Coronary artery (tissue), 2 donors: ENCODE measurements around the gene GAS7.
A peak's percentile ranks its signal among the peaks of the same experiment; 100 is the strongest.
"Not testable (repeated sequence)": the region's sequence is repeated elsewhere in the genome, so short reads cannot be mapped to it uniquely, and the experiment has no call there.

ENCODE experiments used
- DNase-seq: peaks from one replicate; pipeline ENCODE4 v3.0.0-alpha.2; 2017; ENCODE audit warnings: low spot score
- H3K27ac ChIP-seq, 2 donors: fragments of 200-600 bp; sonication (generic); one replicate each; pipeline ENCODE4 v1.5.1; 2016 to 2019
- H3K4me3 ChIP-seq: fragments of 200-600 bp; sonication (generic); 2 replicates; pipeline ENCODE4 v1.5.1; 2016; ENCODE audit warnings: mild to moderate bottlenecking, moderate library complexity
- TF ChIP-seq, protein P1 (sequence below): fragments of 200-600 bp; sonication (generic); IDR thresholded peaks from one replicate; pipeline ENCODE4 v1.5.1; 2019; ENCODE audit warnings: antibody characterized with exemption

The GAS7 gene

DNA sequence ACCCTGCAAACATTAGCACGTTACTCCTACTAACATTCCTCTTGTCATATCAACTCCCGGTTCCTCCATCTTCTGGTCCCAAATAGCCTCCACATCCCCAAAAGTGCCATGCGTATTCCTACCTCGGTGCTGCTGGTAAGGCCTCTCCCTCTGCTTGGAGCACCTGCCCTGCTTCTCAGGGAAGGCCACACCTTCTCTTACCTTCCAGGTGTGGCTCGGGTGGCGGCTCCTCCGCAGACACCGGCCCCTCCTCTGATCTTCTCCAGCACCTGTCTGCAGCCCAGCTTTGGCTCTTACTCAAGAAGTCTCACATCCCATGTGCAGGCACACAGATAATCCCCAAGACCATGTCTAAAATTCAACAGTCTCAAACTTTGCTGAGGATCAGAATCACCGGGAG, 92.3 kb downstream of the GAS7 start:
- no peak for DNase-seq
- TF ChIP-seq, protein P1, sequence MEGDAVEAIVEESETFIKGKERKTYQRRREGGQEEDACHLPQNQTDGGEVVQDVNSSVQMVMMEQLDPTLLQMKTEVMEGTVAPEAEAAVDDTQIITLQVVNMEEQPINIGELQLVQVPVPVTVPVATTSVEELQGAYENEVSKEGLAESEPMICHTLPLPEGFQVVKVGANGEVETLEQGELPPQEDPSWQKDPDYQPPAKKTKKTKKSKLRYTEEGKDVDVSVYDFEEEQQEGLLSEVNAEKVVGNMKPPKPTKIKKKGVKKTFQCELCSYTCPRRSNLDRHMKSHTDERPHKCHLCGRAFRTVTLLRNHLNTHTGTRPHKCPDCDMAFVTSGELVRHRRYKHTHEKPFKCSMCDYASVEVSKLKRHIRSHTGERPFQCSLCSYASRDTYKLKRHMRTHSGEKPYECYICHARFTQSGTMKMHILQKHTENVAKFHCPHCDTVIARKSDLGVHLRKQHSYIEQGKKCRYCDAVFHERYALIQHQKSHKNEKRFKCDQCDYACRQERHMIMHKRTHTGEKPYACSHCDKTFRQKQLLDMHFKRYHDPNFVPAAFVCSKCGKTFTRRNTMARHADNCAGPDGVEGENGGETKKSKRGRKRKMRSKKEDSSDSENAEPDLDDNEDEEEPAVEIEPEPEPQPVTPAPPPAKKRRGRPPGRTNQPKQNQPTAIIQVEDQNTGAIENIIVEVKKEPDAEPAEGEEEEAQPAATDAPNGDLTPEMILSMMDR, result no peak
- Histone ChIP-seq H3K4me3 (no peak overlapping the region), H3K27ac (peak overlapping the region in 1 of 2 donors; percentile 37)

DNA sequence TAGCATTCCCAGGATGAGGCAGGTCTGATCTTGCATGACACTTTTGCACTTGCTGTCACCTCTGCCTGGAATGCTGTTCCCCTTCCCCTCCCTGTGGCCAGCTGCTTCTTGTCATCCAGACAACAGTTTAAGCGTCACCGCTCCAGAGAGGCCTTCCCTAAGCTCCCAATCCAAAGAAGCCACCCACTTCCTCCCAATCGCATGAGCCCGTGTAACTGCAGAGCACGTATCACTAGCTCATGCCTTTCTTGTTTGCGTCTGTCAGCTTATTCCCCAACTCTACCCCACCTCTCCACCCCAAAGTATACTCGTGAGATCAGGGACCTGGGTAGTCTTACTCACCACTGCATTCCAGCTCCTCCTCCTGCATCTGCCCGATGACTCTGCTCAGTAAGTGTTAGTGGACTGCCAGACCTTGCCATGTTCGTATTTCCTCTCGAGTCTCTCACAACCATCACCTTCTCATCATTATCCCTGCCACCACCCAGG, 92.8 kb downstream of the GAS7 start:
- Histone ChIP-seq H3K4me3 (no peak overlapping the region), H3K27ac (peak overlapping the region in 1 of 2 donors; percentile 37)
- TF ChIP-seq, protein P1, result no peak
- no peak for DNase-seq

DNA sequence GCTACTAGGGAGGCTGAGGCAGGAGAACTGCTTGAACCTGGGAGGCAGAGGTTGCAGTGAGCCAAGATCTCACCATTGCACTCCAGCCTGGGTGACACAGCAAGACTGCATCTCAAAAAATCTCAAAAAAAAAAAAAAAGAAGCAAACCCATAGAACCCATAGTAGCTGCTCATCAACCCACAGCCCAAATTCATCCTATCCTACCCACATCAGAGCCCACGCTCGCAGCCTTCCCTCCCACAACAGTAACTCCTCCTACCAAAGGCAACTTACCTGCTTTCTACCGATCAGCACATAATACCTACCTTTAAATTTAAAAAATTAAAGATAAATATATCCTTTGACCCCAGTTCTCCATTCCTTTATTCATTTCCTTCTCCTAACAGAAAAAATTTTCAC, 94.7 kb downstream of the GAS7 start:
- TF ChIP-seq, protein P1, result no peak
- Histone ChIP-seq H3K27ac (no peak overlapping the region), H3K4me3 (no peak overlapping the region)
- DNase-seq, result no peak

DNA sequence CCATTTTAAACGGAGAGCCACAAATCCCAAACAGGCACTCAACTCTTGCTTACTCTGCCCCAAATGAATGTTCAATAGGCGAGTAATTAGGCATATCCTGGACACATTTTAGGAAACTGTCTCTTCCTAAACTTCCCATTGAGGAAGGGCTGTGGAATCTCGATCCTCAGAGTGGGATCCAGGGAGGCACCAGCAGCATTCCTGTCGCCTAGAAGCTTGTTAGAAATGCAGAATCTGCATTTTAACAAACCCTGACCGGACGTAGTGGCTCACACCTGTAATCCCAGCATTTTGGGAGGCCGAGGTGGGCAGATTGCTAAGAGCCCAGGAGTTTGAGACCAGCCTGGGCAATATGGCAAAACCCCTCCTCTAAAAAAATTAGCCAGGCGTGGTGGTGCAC, 95.6 kb downstream of the GAS7 start:
- TF ChIP-seq, protein P1, result no peak
- DNase-seq, result no peak
- H3K27ac ChIP-seq, result no peak overlapping the region

DNA sequence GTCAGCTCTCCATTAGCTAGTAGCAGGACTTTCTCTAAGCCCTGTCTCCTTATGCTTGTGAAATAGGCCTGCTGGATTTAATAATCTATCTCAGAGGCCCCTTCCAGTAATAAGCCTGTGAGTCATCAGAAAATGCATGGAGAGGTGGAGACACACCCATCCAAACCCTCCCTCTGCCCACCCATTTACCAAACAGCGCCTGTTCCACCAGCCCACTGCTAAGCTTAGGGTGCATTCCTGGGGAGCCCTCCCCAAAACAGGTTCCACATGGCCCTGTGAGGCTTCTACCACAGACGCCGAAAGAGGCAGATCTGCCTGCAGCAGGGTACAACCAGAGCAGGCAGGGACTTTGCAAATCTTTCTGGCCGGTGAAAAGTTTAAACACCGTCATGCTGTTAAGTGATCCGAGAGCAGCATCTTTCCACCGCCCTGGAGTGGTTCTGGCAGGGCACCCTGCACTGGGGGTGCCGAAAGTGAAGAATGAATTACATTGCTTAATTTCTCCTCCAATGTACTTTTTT, 99.3 kb downstream of the GAS7 start:
- TF ChIP-seq, protein P1, result no peak
- Histone ChIP-seq H3K4me3 (no peak overlapping the region), H3K27ac (peak overlapping the region in 1 of 2 donors; percentile 62)
- DNase-seq, result peak; percentile 72

More for the DNA sequence above, 95.6 kb downstream of the GAS7 start:
- no peak overlapping the region for H3K4me3 ChIP-seq

DNA sequence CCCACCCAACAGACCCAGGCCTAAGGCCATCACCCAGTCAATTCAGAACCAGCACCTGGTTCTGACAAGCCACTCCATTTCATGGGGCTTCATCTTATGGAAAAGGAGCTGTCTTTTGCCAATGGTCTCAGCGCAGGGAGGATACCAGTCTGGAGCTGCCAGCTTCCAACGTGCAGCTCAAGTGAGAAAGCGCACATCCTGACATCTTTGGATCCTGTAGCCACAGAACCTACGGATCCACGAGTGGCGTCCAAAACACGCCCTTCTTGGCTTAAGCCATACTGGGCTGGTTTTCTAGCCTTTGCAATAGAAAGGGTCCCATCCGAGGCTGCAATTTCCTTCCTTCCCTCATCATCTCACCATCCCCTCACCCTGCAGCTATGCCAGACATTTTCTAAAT, 101.8 kb downstream of the GAS7 start:
- no peak overlapping the region for H3K4me3 ChIP-seq
- TF ChIP-seq, protein P1, result no peak
- peak overlapping the region in 1 of 2 donors; percentile 11 for H3K27ac ChIP-seq
- DNase-seq, result peak; percentile 62

DNA sequence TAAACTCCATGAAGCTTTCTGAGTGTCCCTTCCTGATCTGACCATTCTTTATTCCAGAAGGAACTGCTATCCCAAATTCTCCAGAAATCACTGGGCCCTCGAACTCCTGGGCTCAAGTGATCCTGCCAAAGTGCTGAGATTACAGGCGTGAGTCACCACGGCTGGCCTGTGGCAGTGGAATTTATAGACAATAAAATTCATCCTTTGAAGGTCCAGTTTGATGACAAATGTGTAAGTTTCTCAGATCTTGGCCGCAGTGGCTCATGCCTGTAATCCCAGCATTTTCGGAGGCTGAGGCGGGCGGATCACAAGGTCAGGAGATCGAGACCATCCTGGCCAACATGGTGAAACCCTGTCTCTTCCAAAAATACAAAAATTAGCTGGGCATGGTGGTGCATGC, 103.1 kb downstream of the GAS7 start:
- peak; percentile 68 for DNase-seq
- peak overlapping the region in 1 of 2 donors; percentile 56 for H3K27ac ChIP-seq
- not testable (repeated sequence) for H3K4me3 ChIP-seq

DNA sequence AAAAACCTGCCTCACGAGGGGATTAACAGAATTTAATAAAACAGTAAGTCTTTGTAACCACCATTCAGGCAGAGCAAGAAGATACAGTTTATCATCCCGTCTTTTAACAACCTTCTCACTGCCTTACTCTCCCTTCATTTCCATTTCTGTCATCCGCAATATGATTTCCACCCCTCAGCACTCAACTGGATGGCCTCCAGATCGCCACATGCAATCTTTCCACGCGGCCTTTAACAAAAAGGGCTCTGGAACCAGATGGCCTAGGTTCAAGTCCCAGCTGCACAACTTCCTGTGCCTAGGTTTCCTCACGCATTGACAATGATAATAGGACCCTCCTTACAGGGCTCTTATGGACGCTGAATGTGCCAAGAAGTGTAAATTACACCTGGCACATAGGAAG, 103.6 kb downstream of the GAS7 start:
- TF ChIP-seq, protein P1, result no peak
- Histone ChIP-seq H3K4me3 (no peak overlapping the region), H3K27ac (peak overlapping the region in 1 of 2 donors; percentile 56)
- DNase-seq, result peak; percentile 52
